GM18909 (cell line): Measurements from ENCODE around the gene RNU2-1.
A peak's percentile ranks its signal among the peaks of the same experiment; 100 is the strongest.
"Not testable (repeated sequence)": the region's sequence is repeated elsewhere in the genome, so short reads cannot be mapped to it uniquely, and the experiment has no call there.

ENCODE experiments used
- ATAC-seq: cut with Tn5 transposase; IDR thresholded peaks from one replicate; pipeline ENCODE4 v1.9.1; 2021; ENCODE audit warnings: mild to moderate bottlenecking; ENCODE audit not compliant: unreplicated experiment, poor library complexity

RNU2-1 gene

GRCh38 chr17:43216762-43217613 is 16.8 kb downstream of the RNU2-1 start:
- no peak for ATAC-seq

GRCh38 chr17:43216369-43216761 is 17.4 kb downstream of the RNU2-1 start:
- no peak for ATAC-seq

GRCh38 chr17:43215341-43215740 is 18.4 kb downstream of the RNU2-1 start:
- ATAC-seq = no peak

- no peak for ATAC-seq
Measured at GRCh38 chr17:43213545-43213944, 20.2 kb downstream of the RNU2-1 start.

GRCh38 chr17:43212641-43213490 is 20.9 kb downstream of the RNU2-1 start:
- ATAC-seq = no peak

GRCh38 chr17:43211480-43212402 is 22.0 kb downstream of the RNU2-1 start, which contains the start of gene TMEM106A:
Gene TMEM106A, plus strand, starts transcription at chr17:43211875. Its CDS starts 1,167 bp downstream, at chr17:43213042.
- peak; percentile 75 for ATAC-seq

- ATAC-seq = no peak
Measured at GRCh38 chr17:43211123-43211479, 22.7 kb downstream of the RNU2-1 start.

GRCh38 chr17:43210576-43210975 is 23.2 kb downstream of the RNU2-1 start:
- ATAC-seq = no peak

GRCh38 chr17:43203013-43203412 is 30.8 kb downstream of the RNU2-1 start:
- ATAC-seq = not testable (repeated sequence)

- ATAC-seq = no peak
Measured at GRCh38 chr17:43200127-43200526, 33.6 kb downstream of the RNU2-1 start.

- ATAC-seq = no peak
Measured at GRCh38 chr17:43199633-43200032, 34.1 kb downstream of the RNU2-1 start.

GRCh38 chr17:43193251-43193650 is 40.5 kb downstream of the RNU2-1 start:
- no peak for ATAC-seq

GRCh38 chr17:43186656-43187055 is 47.1 kb downstream of the RNU2-1 start:
- ATAC-seq = not testable (repeated sequence)

- no peak for ATAC-seq
Measured at GRCh38 chr17:43183921-43184320, 49.9 kb downstream of the RNU2-1 start.
